NCI-H748 (cell line): Measurements from ENCODE around the gene TMEM243.

ENCODE experiments used
- DNase-seq: peaks from one replicate; lab custom pipeline; 2025; ENCODE audit not compliant: unreplicated experiment; lab: John Stamatoyannopoulos, UW

Gene TMEM243

GRCh38 chr7:87164433-87164832 is 55.1 kb downstream of the TMEM243 start:
- no peak for DNase-seq

GRCh38 chr7:87159538-87159937 is 60.0 kb downstream of the TMEM243 start:
- no peak for DNase-seq

- no peak for DNase-seq
Observed at GRCh38 chr7:87156709-87157108, 62.8 kb downstream of the TMEM243 start.

- DNase-seq: no peak
Observed at GRCh38 chr7:87155788-87156187, 63.7 kb downstream of the TMEM243 start.

GRCh38 chr7:87154569-87154968 is 65.0 kb downstream of the TMEM243 start:
- DNase-seq: no peak

- DNase-seq: no peak
Observed at GRCh38 chr7:87154166-87154565, 65.4 kb downstream of the TMEM243 start.

GRCh38 chr7:87152897-87153641 is 66.5 kb downstream of the TMEM243 start:
- peak; percentile 49 for DNase-seq

GRCh38 chr7:87152112-87152896 is 67.2 kb downstream of the TMEM243 start, which contains the start of gene DMTF1:
Gene DMTF1, plus strand, starts transcription at chr7:87152453. Its CDS starts 12,489 bp downstream, at chr7:87164942.
- DNase-seq: peak; percentile 96

GRCh38 chr7:87151729-87152111 is 67.8 kb downstream of the TMEM243 start:
- DNase-seq: no peak

- DNase-seq: no peak
Observed at GRCh38 chr7:87151002-87151728, 68.4 kb downstream of the TMEM243 start.

GRCh38 chr7:87148332-87148955 is 71.1 kb downstream of the TMEM243 start:
- DNase-seq: peak; percentile 29

GRCh38 chr7:87147500-87147899 is 72.0 kb downstream of the TMEM243 start:
- DNase-seq: no peak

GRCh38 chr7:87146740-87147386 is 72.7 kb downstream of the TMEM243 start:
- DNase-seq: no peak
